ENCODE results near the gene APBB1IP.
"Not testable (repeated sequence)": the region's sequence is repeated elsewhere in the genome, so short reads cannot be mapped to it uniquely, and the experiment has no call there.

APBB1IP gene

DNA sequence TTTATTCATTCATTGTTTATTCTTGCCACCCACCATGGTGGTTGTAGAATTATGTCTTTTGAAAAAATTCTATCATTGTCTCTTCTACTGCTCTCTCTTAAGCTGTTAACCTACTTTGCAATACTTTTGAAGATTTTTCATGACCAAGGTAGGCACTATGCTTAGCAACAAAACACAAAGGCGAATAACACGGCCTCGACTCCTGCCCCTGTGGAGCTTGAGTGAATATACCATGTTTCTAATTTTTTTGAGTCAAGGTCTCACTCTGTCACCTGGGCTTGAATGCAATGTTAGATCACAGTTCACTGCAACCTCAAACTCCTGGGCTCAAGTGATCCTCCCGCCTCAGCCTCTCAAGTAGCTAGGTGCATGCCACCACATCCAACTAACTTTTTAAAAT lies 39.4 kb downstream of the APBB1IP start:
- no peak for DNase-seq (ENCODE audit: low read depth)

DNA sequence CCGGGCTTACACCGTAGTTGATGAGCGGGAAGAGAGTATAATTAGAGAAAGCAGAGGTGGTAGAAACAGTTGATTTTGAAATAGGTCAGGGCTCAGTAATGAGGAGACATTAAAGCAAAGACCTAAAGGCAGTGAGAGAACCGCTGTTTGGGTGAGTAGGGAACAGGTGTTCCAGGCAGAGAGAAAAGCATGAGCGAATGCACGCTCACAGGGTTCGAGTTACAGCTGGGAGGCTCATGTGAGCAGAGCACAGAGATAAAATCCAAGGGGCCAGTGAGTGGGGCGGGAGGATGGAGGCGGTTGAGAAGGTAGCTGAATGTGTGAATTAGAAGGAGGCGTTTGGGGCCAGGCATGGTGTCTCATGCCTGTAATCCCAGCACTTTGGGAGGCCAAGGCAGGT lies 39.9 kb downstream of the APBB1IP start:
- no peak for DNase-seq (ENCODE audit: low read depth)

- DNase-seq (ENCODE audit: low read depth) = no peak
These were observed 41.8 kb downstream of the APBB1IP start for GRCh38 chr10:26479766-26480492.

- no peak for DNase-seq (ENCODE audit: low read depth)
These were observed 43.2 kb downstream of the APBB1IP start for GRCh38 chr10:26481315-26481692.

GRCh38 chr10:26481914-26482550 lies 43.9 kb downstream of the APBB1IP start:
- no peak for DNase-seq (ENCODE audit: low read depth)

- DNase-seq (ENCODE audit: low read depth) = no peak
These were observed 45.4 kb downstream of the APBB1IP start for GRCh38 chr10:26483554-26483953.

DNA sequence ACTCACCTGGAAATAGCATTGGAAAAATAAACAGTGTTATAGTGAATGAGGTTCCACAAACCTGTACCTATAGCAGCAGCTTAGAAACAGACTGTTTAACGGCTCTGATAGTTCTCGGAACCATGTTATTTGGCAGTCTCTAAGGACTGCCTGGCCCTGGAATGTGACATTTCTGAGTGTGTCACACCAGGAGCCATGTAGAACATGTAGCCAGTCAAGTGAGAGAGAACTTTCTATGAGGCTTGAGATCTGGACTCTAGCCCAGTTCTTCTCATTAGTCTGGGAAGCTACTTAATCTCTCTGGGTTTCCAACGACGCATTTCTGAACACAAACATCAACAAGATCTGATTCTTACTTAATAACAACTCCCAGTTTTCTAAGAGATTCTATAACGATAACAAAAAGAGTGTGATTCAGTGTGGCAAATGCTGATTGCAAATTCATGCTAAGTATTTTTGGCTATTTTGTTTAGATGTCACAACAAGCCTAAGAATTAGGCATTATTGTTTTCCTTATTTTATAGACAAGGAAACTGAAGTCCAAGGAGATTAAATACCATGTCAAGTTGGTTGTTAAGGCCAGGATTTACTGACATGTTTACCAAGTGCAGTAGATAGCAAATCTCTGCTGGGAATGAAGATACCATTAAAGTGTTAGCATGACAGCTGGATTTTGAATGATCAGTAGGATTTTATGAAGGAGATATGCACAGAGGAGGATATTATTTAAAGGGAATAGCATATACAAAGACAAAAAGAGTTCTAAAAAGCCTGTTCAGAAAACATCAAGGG lies 47.2 kb downstream of the APBB1IP start:
- no peak for DNase-seq (ENCODE audit: low read depth)

DNA sequence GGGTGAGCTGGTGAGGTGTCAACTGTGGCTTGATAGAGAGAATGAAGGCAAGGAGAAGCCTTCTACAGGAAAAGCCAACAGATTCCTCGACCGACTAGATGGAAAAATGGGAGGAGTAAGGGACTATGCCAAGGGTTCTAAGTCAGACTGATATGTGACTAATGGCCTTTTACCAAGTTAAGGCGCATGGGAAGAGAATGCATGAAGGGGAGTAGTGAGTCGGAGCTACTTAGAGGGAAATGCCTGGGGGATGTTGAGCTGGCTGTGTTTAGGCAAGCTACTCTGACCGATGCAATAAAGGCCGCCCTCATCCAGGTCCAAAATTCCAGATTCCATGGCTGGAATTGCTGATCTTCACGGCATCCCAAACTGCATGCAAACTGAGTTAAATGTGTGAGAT lies 48.2 kb downstream of the APBB1IP start:
- no peak for DNase-seq (ENCODE audit: low read depth)

- DNase-seq (ENCODE audit: low read depth) = peak; percentile 37
These were observed 49.1 kb downstream of the APBB1IP start for GRCh38 chr10:26486990-26487850.

- no peak for DNase-seq (ENCODE audit: low read depth)
These were observed 50.2 kb downstream of the APBB1IP start for GRCh38 chr10:26488344-26488743.

- DNase-seq (ENCODE audit: low read depth) = no peak
These were observed 50.9 kb downstream of the APBB1IP start for GRCh38 chr10:26489081-26489480.

- not testable (repeated sequence) for DNase-seq (ENCODE audit: low read depth)
These were observed 52.2 kb downstream of the APBB1IP start for GRCh38 chr10:26490367-26490766.

GRCh38 chr10:26491276-26491675 lies 53.1 kb downstream of the APBB1IP start:
- DNase-seq (ENCODE audit: low read depth) = no peak

DNA sequence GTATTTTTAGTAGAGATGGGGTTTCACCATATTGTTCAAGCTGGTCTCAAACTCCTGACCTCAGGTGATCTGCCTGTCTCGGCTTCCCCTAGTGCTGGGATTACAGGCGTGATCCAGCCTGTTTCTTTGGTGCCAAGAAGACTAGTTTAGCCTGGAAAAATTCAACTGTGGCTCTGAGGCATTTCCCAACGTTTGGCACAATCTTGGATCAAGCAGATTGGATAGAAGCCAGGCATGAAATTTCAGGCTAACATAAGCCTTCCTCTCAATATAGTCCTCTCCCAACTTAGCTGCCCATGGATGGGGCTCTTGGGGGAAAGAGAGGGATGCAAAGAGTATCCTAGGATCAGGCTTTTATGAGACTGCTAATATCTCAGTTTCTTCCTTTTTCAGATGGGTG lies 53.8 kb downstream of the APBB1IP start:
- DNase-seq (ENCODE audit: low read depth) = no peak

GRCh38 chr10:26492725-26493124 lies 54.6 kb downstream of the APBB1IP start:
- DNase-seq (ENCODE audit: low read depth) = not testable (repeated sequence)

DNA sequence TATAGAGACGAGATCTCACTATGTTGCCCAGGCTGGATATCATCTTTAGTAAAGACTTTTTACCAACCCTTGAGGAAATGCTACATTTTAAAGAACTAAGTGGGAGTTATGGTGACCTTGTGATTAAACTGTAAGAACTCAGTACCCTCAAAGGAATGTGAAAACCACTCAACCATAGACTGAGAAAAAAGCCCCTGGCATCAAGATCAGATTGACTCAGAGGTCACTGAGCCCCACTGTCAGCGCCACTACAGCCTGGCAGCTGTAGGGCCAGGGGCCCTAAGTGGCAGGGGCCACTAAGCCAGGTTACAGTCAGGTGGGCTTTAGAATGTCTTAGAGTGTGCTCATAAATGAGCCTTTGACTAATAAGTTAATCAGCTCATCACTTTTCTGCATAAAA lies 55.9 kb downstream of the APBB1IP start:
- DNase-seq (ENCODE audit: low read depth) = no peak

- DNase-seq (ENCODE audit: low read depth) = no peak
These were observed 61.3 kb downstream of the APBB1IP start for GRCh38 chr10:26499426-26499825.

DNA sequence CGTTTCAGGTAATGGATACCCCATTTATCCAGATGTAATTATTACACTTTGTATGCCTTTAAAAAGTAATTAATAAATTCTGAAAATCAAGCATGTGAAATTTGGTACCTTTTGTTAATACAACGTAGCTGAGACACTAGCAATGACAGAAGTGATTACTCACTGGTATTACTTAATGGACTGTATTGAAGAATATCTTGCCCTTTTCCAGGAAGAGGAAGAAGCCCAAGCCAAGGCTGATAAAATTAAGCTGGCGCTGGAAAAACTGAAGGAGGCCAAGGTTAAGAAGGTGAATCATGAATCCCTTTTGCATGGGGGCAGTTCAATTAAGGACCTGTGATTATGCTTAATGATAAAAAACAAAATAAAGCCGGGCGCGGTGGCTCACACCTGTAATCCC lies 64.8 kb downstream of the APBB1IP start:
- no peak for DNase-seq (ENCODE audit: low read depth)

GRCh38 chr10:26503911-26504310 lies 65.8 kb downstream of the APBB1IP start:
- peak; percentile 22 for DNase-seq (ENCODE audit: low read depth)

DNA sequence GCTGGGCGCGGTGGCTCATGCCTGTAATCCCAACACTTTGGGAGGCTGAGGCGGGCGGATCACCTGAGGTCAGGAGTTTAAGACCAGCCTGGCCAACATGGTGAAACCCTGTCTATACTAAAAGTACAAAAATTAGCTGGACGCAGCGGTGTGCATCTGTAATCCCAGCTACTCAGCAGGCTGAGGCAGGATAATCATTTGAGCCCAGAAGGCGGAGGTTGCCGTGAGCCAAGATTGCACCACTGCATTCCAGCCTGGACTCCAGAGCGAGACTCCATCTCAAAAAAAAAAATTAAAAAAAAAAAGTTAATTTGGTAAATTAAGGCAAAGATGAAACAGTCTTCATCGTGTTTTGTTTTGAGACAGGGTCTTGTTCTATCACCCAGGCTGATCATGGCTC lies 66.3 kb downstream of the APBB1IP start:
- DNase-seq (ENCODE audit: low read depth) = not testable (repeated sequence)

- no peak for DNase-seq (ENCODE audit: low read depth)
These were observed 67.3 kb downstream of the APBB1IP start for GRCh38 chr10:26505491-26505890.

GRCh38 chr10:26506736-26507135 lies 68.6 kb downstream of the APBB1IP start:
- no peak for DNase-seq (ENCODE audit: low read depth)

All from activated T-cell treated with anti-CD3 and anti-CD28 coated beads for 1 hour (primary cell).